IMR-90 (cell line): Measurements from ENCODE around the gene SEPTIN2.

Experiments used
- BHLHE40 ChIP-seq: fragments of 150-350 bp; IDR thresholded peaks from 2 replicates; pipeline ENCODE4 v1.6.1; 2016; ENCODE audit warnings: mild to moderate bottlenecking, low read depth, low read length
- CTCF ChIP-seq: conservative IDR thresholded peaks from 2 replicates; pipeline ENCODE4 v1.5.1; 2012; ENCODE audit warnings: mild to moderate bottlenecking, low read depth, low read length, improper control_type of control experiment
- FOS ChIP-seq: fragments of 150-350 bp; IDR thresholded peaks from 2 replicates; pipeline ENCODE4 v1.6.1; 2016; ENCODE audit warnings: low read depth, low read length
- MAZ ChIP-seq: IDR thresholded peaks from 2 replicates; pipeline ENCODE4 v1.6.1; 2012; ENCODE audit warnings: low read depth, mild to moderate bottlenecking, low read length, improper control_type of control experiment, moderate library complexity, borderline replicate concordance
- MXI1 ChIP-seq: IDR thresholded peaks from 2 replicates; pipeline ENCODE4 v1.6.1; 2012; ENCODE audit warnings: low read depth, mild to moderate bottlenecking, low read length, moderate library complexity, borderline replicate concordance
- POLR2A ChIP-seq: IDR thresholded peaks from 2 replicates; pipeline ENCODE4 v1.6.1; 2012; ENCODE audit warnings: mild to moderate bottlenecking, low read depth, low read length
- RFX5 ChIP-seq: IDR thresholded peaks from 2 replicates; pipeline ENCODE4 v1.8.0; 2012; ENCODE audit warnings: low read depth, mild to moderate bottlenecking, low read length, moderate library complexity
- USF2 ChIP-seq: fragments of 150-350 bp; IDR thresholded peaks from 2 replicates; pipeline ENCODE4 v1.6.1; 2017; ENCODE audit warnings: mild to moderate bottlenecking, antibody characterized with exemption, low read length, low read depth

GRCh38 chr2:241298673-241299072 lies 17.1 kb upstream of the SEPTIN2 start:
- no peak for TF ChIP-seq POLR2A
- TF ChIP-seq CTCF: no peak
- no peak for TF ChIP-seq MXI1
- no peak for TF ChIP-seq FOS
- no peak for TF ChIP-seq BHLHE40
- no peak for TF ChIP-seq MAZ
- no peak for TF ChIP-seq USF2
- no peak for TF ChIP-seq RFX5
